Activated naive CD4-positive, alpha-beta T cell treated with Interleukin-2 at 50 U/mL for 16 hours (primary cell): ENCODE results near the gene EIF4EBP3.

Experiments used
- DNase-seq: peaks from one replicate; pipeline ENCODE4 v3.0.0-alpha.2; 2020

EIF4EBP3 gene

DNA sequence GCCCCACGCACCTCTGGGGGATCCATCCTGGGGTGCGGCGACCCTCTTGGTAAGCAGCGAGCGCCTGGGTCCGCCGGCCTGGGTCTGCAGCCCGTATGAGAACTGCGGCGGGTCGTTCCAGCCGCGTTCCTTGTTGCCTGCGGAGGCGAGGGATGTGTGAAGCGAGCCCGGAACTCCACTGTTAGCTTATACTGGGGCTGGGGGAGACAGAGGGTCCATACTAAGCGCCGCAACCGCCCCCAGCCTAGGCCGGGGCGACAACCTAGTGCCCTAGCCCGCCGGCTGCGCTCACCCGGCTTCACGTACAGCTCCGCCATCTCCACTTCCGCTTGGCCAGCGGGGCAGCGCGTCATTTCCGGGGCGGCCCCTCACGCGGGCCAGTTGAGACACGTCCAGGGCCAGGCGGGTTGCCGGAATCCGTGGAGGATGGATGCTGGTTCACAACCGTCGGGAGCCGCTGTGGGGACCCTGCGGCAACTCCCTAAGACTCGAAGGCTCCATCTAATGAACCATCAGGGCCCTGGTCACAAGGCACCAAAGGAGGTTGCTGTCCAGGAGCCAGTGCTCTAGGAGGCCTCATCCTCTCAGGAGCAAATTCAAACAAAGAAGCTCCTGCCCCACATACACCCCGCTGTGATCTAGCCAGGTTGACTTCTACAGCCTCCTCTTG is 9.8 kb downstream of the EIF4EBP3 start, which contains the start of gene SRA1:
SRA1 (minus strand) TSS at position 338 of the 670 bp plus-strand sequence; CDS start at position 317, 21 bp downstream.
- peak; percentile 88 for DNase-seq

DNA sequence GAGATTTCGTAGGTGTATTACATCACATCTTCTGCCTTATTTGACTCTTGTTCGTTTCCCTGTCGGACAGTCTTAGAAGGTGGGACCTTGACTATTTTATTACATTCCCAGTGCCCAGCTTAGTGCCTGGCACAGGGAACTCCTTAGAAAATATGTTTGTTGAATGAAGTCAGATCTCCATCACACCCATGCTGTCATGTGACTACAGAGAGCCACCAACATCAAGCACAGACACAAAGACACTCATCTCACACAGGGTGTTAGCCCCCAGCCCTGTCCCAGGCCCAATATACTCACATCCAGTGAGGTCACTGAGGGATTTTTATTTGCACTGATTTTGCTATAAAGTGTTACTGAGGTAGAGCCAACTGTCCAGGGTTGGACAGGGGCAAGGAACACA is 10.5 kb downstream of the EIF4EBP3 start:
- DNase-seq: no peak

DNA sequence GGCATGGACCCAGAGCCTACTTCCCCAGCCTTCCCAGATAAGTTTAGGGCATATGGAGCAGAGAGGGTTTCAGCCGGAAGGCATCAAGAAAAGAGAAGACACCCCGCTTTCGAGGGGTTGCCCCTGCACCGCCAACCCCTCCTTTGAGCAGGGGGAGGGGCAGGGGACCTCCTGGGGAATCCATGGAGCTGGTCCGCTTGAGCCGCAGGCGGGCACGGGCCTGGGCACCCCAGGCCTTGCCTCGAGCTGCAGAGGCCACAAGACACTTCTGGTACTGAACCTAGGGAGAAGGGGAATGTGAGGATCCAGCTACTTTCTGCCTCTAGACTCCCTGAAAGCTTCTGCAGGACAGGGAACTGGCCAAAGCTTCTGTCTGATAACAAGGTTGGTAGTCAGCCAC is 11.1 kb downstream of the EIF4EBP3 start:
- DNase-seq: no peak

DNA sequence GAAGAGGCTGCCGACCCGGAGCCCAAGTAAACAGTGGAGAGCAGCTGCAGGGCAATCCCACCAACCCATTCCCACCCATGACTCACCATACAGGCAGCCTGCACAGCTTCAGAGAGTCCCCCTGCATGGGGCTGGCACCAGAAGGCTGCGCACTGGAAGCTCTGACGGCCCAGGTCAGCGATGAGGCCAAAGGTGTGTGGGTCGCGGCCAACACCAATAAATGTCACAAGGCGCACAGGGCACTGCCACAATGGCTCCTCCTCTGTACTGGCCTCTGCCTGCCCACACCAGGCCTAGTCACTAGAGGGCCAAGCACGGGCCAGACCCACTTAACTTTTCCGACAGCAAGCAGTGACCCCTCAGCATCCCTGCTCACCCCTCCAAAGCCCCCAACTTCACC is 12.8 kb downstream of the EIF4EBP3 start:
- DNase-seq: no peak

DNA sequence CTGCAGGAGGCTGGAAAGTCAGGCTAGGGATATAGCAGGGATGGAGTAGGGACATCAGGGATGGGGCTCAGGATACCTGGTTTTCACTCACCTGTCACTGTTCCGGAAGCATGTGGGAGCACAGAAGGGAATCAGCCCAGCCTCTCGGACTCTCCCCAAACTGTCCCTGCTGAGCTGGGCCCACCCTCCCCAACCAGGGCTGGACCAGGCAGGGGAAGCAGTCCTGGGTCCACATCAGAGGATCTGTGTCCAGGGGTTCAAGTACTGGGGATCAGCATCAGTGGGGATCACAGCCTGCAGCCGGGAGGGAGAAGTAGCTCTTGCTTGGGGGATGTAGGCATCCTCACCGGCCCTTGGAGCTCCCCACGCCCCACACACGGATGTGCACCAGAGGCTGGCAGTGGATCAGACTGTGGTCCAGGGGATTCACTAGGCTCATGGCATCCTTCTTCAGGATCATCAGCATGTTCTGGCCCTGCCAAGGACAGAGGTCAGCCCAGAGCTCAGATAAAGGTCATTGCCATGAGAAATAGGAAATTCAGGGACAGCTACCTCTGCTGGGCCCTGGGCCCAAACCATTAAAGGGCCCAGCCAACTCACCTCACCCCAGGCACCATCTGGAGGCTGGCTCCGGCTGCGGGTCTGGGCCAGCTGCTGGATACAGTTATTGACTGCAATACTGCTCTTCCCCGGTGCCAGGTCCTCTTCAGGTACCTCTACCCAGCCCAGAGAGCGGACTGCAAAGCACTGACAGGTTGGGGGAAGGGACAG is 14.5 kb downstream of the EIF4EBP3 start:
- DNase-seq: no peak

DNA sequence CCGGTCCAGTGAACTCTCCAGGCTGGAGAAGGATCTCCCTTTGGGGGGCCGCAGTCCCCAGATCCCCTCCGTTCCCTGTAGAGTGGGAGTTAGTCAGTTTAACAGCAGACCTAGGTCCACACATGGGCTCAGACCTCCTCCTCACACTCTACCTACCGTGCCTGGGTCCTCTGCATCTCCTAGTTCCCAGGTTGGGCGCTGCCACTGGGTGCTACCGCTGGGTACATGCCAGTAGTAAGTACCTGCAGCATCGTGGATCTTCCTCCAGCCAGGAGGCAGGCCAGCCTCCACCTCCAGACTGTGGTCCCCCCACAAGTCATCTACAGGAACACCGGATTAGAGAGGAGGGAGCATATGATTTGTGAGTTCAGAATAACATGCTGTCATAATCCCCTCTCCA is 16.1 kb downstream of the EIF4EBP3 start:
- DNase-seq: no peak

DNA sequence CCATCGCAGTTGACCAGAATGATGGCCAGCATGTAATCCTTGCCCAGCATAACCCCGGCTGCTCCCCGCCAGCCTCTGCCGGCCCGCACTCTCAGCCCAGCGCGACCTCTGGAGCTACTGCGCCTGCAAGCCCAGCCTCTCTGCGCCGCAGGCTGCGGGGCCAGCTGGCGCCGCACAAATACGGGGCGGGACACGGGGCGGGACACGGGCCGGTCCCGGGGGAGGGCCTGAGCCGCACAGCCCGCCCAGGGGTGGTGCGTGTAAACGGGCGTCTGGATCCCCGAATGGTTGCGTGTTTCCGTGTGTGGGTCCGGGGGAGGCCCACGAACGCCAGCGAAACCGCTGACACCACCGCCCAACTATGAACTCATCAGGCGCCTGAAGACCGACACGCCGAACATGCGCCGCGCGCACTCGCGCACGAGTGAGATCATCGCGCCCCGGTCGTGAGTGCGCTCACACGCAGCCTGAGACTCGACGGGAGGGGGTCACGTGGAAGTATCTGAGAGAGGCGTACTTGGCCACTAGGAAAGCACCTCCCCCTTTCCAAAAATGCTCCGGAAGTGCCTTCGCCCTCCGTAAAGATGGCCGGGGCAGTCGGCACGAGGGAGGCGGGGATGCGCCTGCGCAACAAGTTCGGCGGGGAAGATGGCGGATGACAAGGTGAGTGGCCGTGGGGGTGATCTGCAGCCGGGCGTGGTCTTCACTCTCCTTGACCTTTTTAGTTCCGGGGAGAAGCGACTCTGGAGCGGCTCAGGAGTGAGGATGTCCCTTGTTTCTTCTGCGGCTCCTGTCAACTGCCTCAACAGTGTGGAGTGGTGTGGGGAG is 16.9 kb downstream of the EIF4EBP3 start, which contains the start of the genes APBB3 and SLC35A4:
APBB3 (minus strand) TSS at position 403 of the 828 bp plus-strand sequence; CDS start at position 50, 353 bp downstream.
SLC35A4 (plus strand) TSS at position 633 of the 828 bp plus-strand sequence. CDS start 2,342 bp downstream, outside the sequence.
- peak; percentile 97 for DNase-seq

DNA sequence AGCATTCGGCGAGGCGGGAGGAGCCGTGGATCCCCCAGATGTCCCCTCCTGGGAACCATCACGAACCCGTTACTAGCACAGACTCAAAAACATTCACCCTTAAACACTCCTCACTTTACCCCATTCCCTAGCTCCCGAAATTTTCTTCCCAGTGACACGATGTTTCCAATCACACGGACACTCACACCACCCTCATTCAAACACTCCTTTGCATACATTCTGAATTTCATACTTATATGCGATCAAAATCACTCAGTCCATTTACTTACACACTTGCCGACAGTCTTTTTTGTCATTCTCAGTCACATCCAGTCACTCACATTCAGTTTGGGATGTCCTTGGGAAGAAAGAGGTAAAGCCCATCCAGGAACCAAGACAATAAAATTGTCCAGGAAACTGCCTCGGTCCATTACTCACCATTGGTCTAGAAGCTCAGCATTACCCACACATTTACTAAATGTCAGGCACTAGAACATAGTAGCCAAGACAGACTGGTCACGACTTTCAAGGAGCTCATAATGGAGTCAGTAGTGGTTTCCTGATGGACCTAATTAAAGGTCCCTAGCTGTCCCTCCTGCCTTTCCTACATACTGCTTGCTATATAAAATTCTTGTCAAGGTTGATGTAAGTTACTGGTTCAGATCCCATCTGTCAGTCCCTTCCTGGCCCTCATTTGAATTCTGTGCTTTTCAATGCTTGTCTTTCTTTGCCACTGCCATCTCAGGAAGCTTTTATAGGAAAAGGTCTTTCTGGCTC is 17.7 kb downstream of the EIF4EBP3 start:
- no peak for DNase-seq

DNA sequence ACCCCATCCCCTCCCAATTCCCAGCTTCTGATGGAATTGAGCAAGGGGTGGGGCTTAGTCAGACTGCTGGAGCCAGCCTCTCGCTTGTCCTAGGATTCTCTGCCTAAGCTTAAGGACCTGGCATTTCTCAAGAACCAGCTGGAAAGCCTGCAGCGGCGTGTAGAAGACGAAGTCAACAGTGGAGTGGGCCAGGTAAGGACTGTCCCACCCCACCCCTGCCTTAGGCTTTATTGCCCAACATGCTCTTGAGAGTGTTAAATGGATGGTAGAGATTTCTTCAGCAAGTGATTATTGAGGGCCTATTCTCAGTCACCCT is 18.3 kb downstream of the EIF4EBP3 start:
- no peak for DNase-seq

DNA sequence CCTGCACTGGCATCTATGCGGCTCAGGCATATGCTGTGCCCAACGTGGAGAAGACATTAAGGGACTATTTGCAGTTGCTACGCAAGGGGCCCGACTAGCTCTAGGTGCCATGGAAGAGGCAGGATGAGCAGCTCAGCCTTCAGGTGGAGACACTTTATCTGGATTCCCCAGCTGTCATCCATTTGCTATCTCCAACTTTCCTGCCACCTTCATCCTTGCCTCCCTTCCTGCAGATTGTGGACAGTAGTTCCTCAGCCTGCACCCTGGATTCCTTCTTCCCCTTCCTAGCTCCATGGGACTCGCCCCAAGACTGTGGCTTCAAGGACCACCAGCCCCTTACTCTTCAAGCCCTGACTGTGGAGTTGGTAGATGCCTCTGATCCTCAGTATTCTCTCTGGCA is 19.2 kb downstream of the EIF4EBP3 start:
- DNase-seq: no peak

DNA sequence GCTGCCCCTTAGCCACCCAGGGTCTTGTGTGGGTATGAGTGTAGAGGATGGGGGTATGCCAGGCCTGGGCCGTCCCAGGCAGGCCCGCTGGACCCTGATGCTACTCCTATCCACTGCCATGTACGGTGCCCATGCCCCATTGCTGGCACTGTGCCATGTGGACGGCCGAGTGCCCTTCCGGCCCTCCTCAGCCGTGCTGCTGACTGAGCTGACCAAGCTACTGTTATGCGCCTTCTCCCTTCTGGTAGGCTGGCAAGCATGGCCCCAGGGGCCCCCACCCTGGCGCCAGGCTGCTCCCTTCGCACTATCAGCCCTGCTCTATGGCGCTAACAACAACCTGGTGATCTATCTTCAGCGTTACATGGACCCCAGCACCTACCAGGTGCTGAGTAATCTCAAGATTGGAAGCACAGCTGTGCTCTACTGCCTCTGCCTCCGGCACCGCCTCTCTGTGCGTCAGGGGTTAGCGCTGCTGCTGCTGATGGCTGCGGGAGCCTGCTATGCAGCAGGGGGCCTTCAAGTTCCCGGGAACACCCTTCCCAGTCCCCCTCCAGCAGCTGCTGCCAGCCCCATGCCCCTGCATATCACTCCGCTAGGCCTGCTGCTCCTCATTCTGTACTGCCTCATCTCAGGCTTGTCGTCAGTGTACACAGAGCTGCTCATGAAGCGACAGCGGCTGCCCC is 19.8 kb downstream of the EIF4EBP3 start:
- no peak for DNase-seq

DNA sequence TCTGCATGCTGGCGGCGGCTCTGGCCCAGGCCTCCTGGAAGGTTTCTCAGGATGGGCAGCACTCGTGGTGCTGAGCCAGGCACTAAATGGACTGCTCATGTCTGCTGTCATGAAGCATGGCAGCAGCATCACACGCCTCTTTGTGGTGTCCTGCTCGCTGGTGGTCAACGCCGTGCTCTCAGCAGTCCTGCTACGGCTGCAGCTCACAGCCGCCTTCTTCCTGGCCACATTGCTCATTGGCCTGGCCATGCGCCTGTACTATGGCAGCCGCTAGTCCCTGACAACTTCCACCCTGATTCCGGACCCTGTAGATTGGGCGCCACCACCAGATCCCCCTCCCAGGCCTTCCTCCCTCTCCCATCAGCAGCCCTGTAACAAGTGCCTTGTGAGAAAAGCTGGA is 20.4 kb downstream of the EIF4EBP3 start:
- DNase-seq: no peak

DNA sequence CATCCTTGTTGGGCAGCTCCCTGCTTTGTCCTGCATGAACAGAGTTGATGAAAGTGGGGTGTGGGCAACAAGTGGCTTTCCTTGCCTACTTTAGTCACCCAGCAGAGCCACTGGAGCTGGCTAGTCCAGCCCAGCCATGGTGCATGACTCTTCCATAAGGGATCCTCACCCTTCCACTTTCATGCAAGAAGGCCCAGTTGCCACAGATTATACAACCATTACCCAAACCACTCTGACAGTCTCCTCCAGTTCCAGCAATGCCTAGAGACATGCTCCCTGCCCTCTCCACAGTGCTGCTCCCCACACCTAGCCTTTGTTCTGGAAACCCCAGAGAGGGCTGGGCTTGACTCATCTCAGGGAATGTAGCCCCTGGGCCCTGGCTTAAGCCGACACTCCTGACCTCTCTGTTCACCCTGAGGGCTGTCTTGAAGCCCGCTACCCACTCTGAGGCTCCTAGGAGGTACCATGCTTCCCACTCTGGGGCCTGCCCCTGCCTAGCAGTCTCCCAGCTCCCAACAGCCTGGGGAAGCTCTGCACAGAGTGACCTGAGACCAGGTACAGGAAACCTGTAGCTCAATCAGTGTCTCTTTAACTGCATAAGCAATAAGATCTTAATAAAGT is 21.1 kb downstream of the EIF4EBP3 start:
- no peak for DNase-seq

DNA sequence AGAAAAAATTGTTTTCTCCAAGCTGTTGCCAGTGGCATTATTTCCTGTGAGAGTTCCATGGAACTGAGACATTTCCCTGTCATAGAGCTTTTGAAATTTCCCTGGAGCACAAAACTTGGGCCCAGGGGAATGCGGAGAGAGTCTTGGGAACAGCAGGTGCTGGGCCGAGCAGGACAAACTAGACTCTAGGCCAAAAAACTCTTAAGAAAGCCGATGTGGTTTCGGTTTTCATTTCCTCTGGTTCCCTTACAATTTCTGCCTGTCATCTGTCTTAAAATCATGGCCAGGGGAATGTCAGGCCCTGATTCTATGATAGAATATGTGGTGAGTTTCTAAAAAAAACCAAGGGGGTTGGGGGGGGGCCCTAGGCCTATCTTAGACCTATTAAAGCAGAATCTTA is 21.7 kb downstream of the EIF4EBP3 start:
- DNase-seq: no peak

DNA sequence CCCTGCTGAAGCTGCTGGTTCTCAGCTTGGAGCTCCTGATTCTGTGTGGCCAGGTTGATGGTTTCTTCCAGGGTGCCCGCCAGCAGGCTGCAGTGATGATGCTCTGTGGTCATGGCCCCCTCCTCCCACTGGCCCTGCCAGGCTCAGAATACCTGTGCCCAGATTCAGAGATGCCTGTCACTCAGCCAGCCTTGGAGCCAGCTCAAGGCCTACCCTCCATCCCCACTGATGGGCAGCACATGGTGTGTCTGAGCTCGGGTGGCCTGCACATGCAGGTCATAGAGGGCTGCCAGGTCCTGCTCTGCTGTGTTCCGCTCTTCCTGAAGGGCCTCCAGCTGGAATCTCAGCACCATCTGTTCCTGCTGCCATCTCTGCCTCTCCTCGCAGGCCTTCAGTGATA is 22.6 kb downstream of the EIF4EBP3 start:
- no peak for DNase-seq

DNA sequence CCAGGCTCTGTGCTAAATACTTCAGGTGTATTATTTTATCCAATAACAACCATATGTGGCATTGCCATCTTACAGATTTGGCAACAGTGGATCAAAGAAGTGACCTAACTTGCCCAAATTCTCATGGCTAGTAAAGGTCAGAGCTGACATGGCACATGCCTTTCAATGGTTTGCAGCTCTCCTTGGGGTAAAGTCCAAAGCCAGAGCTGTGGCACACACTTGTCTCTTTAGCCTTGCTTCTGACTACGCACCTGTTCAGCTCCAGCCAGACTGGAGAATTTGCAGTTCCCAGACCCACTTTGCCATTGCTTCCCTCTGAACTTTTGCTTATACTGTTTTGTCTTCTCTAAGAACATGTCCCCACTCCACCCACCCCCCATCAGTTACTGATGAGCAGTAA is 23.0 kb downstream of the EIF4EBP3 start:
- DNase-seq: no peak

DNA sequence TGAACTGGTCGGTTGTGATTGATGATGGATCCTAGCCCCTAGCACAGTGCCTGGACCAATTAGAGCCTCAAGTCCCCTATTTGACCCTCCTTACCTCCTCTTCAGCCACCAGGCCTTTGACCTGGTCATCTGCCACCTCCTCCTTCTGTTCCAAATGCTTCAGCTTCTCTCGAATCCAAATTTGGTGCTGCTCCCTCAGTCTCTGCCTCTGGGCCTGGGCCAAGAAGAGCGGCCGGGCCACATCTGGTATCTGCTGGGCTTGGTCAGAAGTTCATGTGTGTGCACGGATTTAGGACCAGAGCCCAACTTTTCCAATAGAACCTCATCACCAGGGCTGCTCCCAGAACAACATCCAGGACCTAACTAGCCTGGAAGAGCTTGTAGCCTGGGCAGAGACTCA is 23.6 kb downstream of the EIF4EBP3 start:
- no peak for DNase-seq

DNA sequence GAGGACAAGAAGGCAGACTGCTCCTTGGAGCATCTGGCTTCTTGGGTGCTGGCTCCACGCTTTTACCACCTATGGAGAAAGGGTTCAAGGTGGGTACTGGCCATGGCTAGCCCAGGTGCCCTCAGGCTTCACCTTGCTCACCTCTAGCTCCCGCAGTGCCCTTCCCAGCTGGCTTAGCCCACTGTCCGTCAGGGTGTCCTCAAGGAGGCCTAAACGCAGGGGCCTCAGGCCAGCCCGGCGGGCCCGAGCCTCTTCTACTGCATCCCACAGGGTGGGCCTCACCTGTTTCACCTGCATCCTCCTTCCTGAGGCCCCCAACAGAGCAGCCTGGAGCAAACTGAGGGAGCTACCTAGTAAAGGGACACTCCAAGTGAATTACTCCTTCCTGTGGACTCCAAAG is 26.2 kb downstream of the EIF4EBP3 start:
- DNase-seq: no peak

DNA sequence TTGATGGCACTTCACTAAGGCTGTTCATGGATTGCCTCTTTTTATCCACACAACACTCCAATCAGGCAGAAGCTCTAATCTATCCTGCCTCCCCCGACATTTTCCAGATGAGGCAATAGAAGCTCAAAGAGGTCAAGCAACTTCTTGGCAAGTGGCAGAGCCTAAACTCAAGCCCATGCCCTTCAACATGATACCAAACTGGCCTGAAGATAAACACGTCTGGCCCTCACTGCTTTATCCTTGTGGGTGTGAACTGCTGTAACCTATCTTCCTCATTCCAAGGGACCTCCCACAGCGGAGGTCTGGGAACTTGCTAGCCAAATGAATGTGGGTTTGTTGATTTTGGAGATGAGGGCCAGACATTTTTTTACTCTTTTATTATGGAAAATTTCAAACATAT is 26.7 kb downstream of the EIF4EBP3 start:
- DNase-seq: no peak

DNA sequence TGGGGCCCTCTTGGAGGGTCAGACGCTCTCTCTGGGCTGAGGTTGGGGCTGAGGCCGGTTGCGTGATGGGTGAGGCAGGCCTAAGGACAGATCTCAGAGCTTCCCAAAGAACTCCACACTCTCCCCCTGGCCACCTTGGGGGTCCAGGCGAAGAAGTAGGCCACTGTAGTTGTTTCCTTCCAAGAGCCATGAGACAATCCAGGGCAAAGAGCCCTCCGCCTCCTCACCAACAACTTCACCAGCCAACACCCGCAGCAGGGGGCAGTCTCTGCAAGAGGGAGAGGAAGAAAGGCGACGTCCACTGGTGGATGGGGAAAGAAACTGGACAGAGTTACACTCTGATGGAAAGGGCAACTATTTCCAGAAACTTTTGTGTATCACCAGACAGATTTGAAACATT is 27.8 kb downstream of the EIF4EBP3 start:
- DNase-seq: no peak

DNA sequence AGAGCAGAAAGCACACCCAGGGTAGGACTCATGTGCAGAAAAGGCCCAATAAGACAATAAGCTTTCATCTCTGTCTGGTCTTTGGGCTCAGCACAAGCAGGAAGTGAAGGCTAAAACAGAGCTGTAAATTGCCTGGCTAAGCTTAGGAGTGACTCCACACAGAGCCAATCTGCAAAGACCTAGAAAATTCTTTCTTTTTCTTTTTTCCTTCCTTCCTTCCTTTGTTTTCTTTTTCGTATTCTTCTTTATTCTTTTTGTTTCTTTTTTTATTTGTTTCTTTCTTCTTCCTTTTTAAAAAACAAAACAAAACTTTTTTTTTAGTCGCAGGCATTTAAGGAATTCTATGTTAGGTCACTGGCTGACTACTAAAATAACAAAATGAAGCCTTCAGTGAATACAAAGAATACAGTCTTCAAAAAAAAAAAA is 29.3 kb downstream of the EIF4EBP3 start:
- no peak for DNase-seq
